Body of pancreas (tissue), 4 donors: ENCODE measurements around the gene MRPL24. TPM values are rescaled to one million over a fixed set of nuclear protein-coding genes. Genes with fewer than 3 reads are reported as not detected.
A peak's percentile ranks its signal among the peaks of the same experiment; 100 is the strongest.

Experiments used
- ATAC-seq: fragments of 150-250 bp; one replicate; pipeline ENCODE4 v1.9.1; 2016
- DNase-seq, 4 donors: peaks; one replicate each; pipeline ENCODE4 v3.0.0-alpha.2; 2019
- H3K27ac ChIP-seq, 4 donors: fragments of 200-600 bp; sonication (generic); 1 replicate in 3 of 4; 2 replicates in 1 of 4; pipeline versions ENCODE4 v1.5.1 to v1.6.1; 2016 to 2019; ENCODE audit warnings: mild to moderate bottlenecking in 1 of 4, mixed read lengths in 1 of 4, moderate library complexity in 1 of 4
- H3K27me3 ChIP-seq, 2 donors: fragments of 200-600 bp; sonication (generic); one replicate each; pipeline ENCODE4 v1.6.0; 2016; ENCODE audit warnings: mild to moderate bottlenecking in 1 of 2
- H3K36me3 ChIP-seq, 2 donors: fragments of 200-600 bp; sonication (generic); replicated peaks in 1 of 2; 2 replicates each; pipeline ENCODE4 v1.5.1; 2016; ENCODE audit warnings: low read depth in 2 of 2; ENCODE audit not compliant: insufficient read depth in 1 of 2
- H3K4me1 ChIP-seq: fragments of 200-600 bp; sonication (generic); one replicate; pipeline ENCODE4 v1.6.0; 2016
- H3K4me3 ChIP-seq, 2 donors: fragments of 200-600 bp; sonication (generic); 1 replicate in 1 of 2; 2 replicates in 1 of 2; pipeline ENCODE4 v1.5.1; 2016 to 2019
- H3K9me3 ChIP-seq, 3 donors: fragments of 200-600 bp; sonication (generic); 1 replicate in 2 of 3; 2 replicates in 1 of 3; pipeline ENCODE4 v1.5.1; 2016
- CTCF ChIP-seq, 7 experiments: fragments of 450-650 bp in 4 of 7; fragments of 200-600 bp in 3 of 7; sonication (generic) in 3 of 7; IDR thresholded peaks; one replicate each; pipeline ENCODE4 v1.5.1; 2016 to 2019; ENCODE audit warnings: antibody characterized with exemption in 7 of 7
- POLR2A ChIP-seq, 3 donors: fragments of 450-650 bp; IDR thresholded peaks; one replicate each; pipeline ENCODE4 v1.6.1; 2016; ENCODE audit warnings: antibody characterized with exemption in 3 of 3, mild to moderate bottlenecking in 2 of 3
- WGBS, 2 donors: methylation state at CpG; one replicate each; pipeline ENCODE4 v1.1.5; 2017; 5-methylcytosine and 5-hydroxymethylcytosine counted together
- intact Hi-C: fragments of 100-400 bp; cut with DNase I; formaldehyde crosslinking; loops from one replicate; pipeline ENCODE4 v1.15.1; 2023
- total RNA-seq, 2 donors: library from RNA; depleted of rRNA; stranded (reverse); fragments of >200 nt; gene quantifications; one replicate each; pipeline ENCODE4 v1.1.0, GENCODE V29; 2016

The MRPL24 gene
- total RNA-seq, 2 donors from 2014 or later = 25.2 to 62.0 TPM

DNA sequence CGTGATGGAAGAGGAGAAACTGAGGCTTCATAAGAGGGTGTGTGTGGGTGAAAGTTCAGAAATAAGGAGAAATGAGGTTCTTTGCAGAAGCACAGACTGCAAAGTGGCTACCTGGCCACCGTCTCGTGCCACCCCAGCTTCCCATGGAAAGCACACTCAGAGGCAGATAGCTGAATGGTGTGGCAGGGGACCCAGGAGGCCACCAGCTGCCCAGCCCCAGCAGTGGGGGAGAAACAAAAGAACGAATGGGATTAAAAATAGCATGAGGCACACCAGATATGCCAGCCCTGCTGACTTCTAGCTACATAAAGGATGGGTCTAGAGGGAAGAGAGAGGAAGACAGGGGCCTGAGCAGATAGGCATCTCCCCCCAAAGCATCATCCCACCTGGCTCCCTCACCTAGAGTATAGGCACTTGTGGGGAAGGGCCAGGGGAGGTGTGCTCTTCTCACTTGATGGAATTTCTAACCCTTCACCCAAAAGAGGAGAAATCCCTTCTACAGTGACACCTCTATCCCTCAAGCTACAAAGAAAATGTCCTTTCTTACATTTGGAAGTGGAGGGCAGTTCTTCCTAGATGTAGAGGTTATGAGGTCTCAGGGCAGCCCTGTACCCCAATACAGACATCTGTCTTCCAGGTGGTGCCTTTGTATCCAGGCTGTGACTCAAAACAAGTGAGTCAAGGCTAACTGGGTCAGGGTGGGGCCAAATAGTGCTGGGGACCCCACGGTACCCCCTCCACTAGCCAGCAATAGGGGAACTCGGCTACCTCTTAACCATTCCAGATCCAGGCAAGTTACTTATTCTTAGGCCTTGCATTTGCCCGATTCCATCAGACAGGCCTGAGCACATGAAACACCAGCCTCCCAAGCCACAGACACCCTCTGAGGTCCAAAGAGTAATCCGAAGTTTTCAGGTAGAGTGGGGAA, 7.1 kb upstream of the MRPL24 start:
- WGBS, 2 donors = 11 to 12% methylated on average over 8 of the region's 8 CpGs

GRCh38 chr1:156746728-156747631, 6.1 kb upstream of the MRPL24 start:
- DNase-seq (peak; percentile 93 to 97 (median 95)), ATAC-seq (peak; percentile 55)
- no peaks in the 10 kb centered on the region for H3K27me3 ChIP-seq
- TF ChIP-seq CTCF (IDR thresholded peaks at IDR 0.05) (peak in 4 of 7 experiments; percentile 14 to 36 (median 26)), POLR2A (IDR thresholded peaks at IDR 0.05) (peak; percentile 58 to 73 (median 73))
- peaks cover 0 to 8% of the 10 kb centered on the region in 2 donors for H3K36me3 ChIP-seq
- peak overlapping the region; percentile 92 to 99 (median 98) for H3K27ac ChIP-seq
- H3K4me3 ChIP-seq = no peak overlapping the region
- H3K9me3 ChIP-seq = no peaks in the 10 kb centered on the region
- intact Hi-C loops = no loop called here
- 1 to 2% methylated on average over 8 to 24 of the region's 29 CpGs for whole genome bisulfite sequencing, 2 donors
- H3K4me1 ChIP-seq = peaks cover 53% of the 10 kb centered on the region

More for the DNA sequence above, 7.1 kb upstream of the MRPL24 start:
- Histone ChIP-seq H3K4me3 (no peak overlapping the region), H3K27ac (peak overlapping the region; percentile 92 to 99 (median 98)), H3K27me3 (no peaks in the 10 kb centered on the region), H3K36me3 (peaks cover 0 to 3% of the 10 kb centered on the region in 2 donors), H3K9me3 (no peaks in the 10 kb centered on the region), H3K4me1 (peaks cover 58% of the 10 kb centered on the region)
- intact Hi-C loops = no loop called here
- DNase-seq (peak in 2 of 4 donors; percentile 13 to 15), ATAC-seq (no peak)
- TF ChIP-seq CTCF (IDR thresholded peaks at IDR 0.05) (no peak), POLR2A (IDR thresholded peaks at IDR 0.05) (no peak)

DNA sequence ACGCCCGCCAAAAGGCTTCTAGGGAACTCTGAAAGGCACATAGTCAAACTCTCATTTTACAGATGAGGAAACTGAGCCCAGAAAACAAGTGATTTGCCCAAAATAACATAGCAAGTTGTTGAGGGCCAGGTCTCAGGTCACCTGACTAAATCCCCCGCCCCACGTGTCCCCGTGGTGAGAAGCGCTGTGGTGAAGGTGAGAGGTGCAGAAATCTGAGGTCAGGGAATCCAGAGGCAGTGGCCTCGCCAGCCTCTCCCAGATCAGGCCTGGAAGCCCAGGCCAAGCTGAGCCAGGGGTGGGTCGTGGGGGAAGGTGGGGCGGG, 5.5 kb upstream of the MRPL24 start:
- Histone ChIP-seq H3K4me1 (peaks cover 59% of the 10 kb centered on the region), H3K36me3 (peaks cover 0 to 8% of the 10 kb centered on the region in 2 donors), H3K27ac (peak overlapping the region; percentile 92 to 99 (median 98)), H3K4me3 (no peak overlapping the region), H3K27me3 (no peaks in the 10 kb centered on the region), H3K9me3 (no peaks in the 10 kb centered on the region)
- intact Hi-C loops = no loop called here
- WGBS, 2 donors = 32 to 61% methylated on average over 2 to 9 of the region's 9 CpGs
- DNase-seq (no peak), ATAC-seq (no peak)
- TF ChIP-seq CTCF (IDR thresholded peaks at IDR 0.05) (no peak), POLR2A (IDR thresholded peaks at IDR 0.05) (no peak)

DNA sequence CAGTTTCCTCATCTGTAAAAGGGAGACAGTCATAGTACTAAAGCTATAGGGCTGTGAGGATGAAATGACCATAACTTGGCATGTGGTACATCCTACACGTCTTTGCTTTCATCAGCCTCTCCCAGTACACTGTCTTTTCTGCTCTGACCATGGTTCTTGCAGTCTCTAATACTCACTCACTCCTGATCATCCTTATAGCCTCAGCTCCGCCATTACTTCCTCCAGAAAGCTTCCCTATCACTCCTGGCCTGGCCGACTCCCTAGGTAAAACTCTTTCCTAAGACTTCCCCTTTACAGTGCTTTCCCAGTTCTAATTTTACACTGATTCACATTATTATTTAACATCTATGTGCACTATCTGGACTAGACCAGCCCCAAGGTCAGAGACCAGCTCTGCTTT, 5.0 kb upstream of the MRPL24 start:
- peaks cover 0 to 8% of the 10 kb centered on the region in 2 donors for H3K36me3 ChIP-seq
- H3K4me1 ChIP-seq = peaks cover 61% of the 10 kb centered on the region
- ATAC-seq (no peak), DNase-seq (no peak)
- H3K9me3 ChIP-seq = no peaks in the 10 kb centered on the region
- WGBS, 2 donors = 43 to 44% methylated on average over 3 of the region's 3 CpGs
- intact Hi-C loops = no loop called here
- no peaks in the 10 kb centered on the region for H3K27me3 ChIP-seq
- H3K4me3 ChIP-seq = no peak overlapping the region
- TF ChIP-seq CTCF (IDR thresholded peaks at IDR 0.05) (no peak), POLR2A (IDR thresholded peaks at IDR 0.05) (no peak)
- peak overlapping the region in 3 of 4 donors; percentile 92 to 99 (median 98) for H3K27ac ChIP-seq
